CD1c-positive myeloid dendritic cell (primary cell): ENCODE results near the gene FOXS1.
"Not testable (repeated sequence)": the region's sequence is repeated elsewhere in the genome, so short reads cannot be mapped to it uniquely, and the experiment has no call there.

Experiments
- DNase-seq: peaks from one replicate; pipeline ENCODE4 v3.0.0-alpha.2; 2016; ENCODE audit errors: extremely low spot score

FOXS1 gene

DNA sequence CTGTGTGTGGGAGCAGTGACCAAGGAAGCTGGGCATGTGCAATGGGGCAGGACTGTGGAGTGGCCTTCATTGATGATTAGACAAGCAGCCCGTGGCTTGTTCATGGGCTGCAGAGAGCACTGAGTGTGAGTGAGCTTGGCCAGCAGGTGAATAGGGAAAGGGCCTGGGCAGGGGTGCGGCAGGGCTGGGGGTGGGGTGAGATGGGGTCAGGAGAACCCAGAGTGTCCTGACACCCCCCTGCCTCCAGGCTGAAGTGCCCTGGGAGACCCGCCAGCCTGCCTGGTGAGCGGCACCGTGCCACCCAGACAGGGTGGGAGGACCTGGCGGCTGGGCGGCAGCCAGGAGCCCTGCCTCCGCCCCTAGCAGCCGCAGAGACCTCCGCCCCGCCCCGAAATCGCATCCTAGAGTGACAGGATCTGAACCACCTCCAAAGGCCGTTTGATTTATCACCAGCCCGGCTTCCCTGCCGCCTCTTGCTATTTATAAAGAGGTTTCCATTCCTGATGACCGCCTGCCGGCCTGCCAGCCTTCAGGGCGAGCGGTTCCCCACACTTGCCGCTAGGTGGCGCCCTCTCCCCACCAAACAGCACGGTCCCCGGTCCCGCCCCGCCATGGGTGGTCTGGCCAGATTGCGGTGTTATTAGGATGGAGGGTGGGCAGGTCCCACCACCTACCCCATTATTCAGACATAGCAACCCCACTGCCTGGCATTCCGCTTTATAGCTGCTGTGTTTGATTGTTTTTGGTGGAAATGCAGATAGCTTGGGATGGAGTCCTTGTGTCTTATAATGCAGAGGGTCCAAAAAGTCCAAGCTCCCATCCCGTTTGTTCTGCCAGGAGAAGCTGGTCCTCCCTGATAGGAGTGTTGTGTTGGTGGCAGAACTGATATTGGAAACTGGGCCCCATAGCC is 22.7 kb downstream of the FOXS1 start:
- DNase-seq: peak; percentile 80

- DNase-seq: no peak
Measured at GRCh38 chr20:31821427-31821826, 24.0 kb downstream of the FOXS1 start.

- DNase-seq: no peak
Measured at GRCh38 chr20:31820228-31820627, 25.2 kb downstream of the FOXS1 start.

GRCh38 chr20:31819083-31819784 is 26.2 kb downstream of the FOXS1 start, which contains the start of gene MYLK2:
MYLK2 (plus strand) TSS chr20:31819356; CDS start chr20:31819581, 225 bp downstream.
- DNase-seq: no peak

DNA sequence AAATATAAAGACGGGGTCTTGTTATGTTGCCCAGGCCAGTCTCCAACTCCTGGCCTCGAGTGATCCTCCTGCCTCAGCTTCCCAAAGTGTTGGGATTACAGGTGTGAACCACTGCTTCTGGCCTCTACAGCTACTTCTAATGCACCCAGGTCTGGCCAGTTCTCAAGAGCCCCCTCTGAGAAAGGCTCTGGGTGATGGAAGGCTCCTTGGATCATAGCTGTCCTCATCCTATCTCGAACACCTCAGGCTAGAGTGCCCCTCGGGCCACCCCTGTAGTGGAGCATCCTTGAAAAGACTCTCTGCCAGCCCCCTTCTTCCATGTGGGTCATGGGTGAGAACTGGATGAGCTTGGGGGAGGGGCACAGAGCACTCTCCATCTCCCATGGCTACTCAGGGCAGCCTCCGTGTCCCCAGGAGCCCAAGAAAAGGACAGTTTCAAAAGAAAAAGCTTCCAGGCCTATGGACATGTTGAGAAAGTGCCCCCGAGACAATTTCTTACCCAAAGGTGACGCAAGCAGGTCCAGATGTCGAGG is 27.0 kb downstream of the FOXS1 start:
- no peak for DNase-seq

- DNase-seq: no peak
Measured at GRCh38 chr20:31817461-31817860, 27.9 kb downstream of the FOXS1 start.

DNA sequence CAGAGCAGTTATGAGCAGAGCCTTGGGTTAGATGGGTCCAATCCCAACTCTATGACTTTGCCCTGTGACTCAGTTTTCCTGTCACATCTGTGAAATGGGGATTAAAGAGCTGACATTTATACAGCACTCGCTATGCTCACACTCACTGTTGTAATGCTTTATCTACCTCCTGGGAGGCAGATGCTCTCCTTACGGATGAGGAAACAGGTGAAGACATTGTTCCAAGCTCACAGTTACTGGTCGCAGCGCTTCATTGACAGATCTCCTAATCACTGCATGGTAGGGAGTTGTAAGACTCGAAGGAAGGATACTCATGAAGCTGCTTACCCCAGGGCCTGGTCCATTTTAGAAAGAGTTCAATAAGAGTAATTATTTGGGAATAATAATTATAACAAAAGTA is 29.2 kb downstream of the FOXS1 start:
- DNase-seq: no peak

- DNase-seq: no peak
Measured at GRCh38 chr20:31815408-31816188, 29.8 kb downstream of the FOXS1 start.

DNA sequence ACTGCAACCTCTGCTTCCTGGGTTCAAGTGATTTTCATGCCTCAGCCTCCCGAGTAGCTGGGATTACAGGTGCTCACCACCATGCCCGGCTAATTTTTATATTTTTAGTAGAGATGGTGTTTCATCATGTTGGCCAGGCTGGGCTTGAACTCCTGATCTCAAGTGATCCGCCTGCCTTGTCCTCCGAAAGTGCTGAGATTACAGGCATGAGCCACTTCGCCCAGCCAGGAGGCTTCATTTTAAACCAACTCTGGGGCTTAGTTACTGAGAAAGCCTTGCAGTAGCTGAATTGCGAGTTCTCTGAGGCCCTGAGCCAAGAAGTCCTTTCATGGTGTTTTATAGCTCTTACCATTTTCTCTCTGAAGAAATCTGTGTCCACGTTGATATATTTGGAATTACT is 31.3 kb downstream of the FOXS1 start:
- not testable (repeated sequence) for DNase-seq

- DNase-seq: no peak
Measured at GRCh38 chr20:31813611-31814010, 31.8 kb downstream of the FOXS1 start.

GRCh38 chr20:31811796-31812728 is 33.3 kb downstream of the FOXS1 start:
- DNase-seq: no peak

DNA sequence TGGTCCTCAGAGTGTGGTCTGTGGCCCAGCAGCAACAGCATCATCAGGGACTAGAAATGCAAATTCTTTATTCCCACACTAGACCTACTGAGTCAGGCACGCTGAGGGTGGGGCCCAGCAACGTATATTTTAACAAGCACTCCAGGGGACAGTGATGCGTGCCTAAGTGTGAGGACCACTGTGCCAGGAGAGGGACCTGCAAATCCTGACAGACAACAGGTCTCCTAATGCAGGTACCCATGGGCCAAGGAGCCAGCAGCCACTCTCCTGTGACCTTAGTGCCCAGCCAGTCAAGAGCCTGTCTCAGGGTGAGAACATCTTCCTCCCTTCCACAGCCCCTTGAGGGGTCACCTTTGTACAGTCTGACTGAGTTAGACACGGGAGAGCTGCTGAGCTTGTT is 34.2 kb downstream of the FOXS1 start:
- DNase-seq: no peak

DNA sequence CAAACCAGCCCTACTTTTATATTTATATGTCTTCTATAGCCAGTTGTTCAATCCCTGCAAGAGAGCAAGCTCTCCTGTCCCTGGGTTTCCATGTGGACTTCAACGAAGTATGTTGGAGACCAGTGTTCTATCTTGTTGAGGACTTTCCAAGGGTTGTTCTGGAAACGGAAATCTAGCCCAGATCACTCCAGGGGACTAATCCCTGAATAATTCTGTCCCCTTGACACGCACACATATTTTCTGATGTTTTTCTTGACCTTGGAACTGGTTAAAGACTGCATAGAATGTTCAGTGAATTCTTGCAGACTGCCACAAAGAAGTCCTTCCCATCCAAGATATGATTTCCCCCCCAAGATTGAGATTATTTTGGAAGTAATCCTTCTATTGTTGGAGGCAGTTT is 35.7 kb downstream of the FOXS1 start:
- no peak for DNase-seq

- no peak for DNase-seq
Measured at GRCh38 chr20:31808481-31808880, 36.9 kb downstream of the FOXS1 start.

- no peak for DNase-seq
Measured at GRCh38 chr20:31806564-31807355, 38.6 kb downstream of the FOXS1 start.

DNA sequence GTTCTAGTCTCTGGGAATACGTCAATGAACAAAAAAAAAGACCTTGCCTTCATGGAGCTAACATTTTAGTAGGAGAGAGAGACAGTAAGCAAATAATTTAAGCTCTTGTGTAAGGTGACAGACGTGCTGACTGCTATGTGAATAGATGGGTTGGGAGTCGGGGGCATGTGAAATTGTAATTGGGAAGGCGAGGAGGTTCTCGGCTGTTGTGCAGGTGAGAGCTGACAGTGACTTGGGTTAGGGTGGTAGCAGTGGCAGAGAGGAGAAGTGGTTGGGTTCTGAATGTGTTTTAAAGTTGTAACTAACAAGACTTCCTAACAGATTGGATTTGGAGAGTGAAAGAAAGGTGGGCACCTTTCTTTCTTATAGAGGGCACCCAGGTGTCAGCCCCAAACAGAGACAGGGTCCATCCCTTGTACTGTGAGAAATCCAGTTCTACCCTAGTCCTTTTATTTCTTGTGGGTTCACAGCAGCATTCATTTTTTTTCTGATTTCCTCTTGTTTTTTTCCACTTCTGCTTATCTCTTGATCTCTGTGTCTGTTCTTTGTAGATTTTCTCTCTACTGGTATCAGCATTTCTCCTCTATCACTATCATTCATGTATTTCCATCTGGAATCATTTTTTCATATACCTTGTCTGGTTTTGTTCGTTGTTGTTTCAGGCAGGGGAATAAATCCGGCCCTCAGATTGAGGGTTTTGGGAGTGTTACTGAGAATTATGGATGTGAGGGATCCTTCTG is 41.7 kb downstream of the FOXS1 start:
- no peak for DNase-seq

DNA sequence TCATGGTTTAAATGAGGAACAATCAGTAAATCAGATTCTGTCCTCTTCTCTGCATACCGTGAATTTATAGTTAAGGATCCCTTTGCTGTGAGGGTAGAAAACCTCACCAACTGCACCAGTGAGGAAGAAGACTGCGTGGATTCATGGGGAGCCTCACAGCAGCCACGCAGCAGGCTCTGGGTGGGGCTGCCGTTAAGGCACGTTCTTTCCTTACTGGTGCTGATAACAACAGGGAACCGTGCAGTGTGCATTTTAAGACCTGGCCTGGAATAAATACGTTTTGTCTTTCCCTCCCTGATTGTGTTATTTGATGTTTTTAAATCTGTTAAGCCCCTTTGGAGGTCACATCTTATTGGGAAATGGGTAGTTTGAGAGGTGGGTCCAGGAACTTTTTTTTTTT is 43.9 kb downstream of the FOXS1 start:
- no peak for DNase-seq

DNA sequence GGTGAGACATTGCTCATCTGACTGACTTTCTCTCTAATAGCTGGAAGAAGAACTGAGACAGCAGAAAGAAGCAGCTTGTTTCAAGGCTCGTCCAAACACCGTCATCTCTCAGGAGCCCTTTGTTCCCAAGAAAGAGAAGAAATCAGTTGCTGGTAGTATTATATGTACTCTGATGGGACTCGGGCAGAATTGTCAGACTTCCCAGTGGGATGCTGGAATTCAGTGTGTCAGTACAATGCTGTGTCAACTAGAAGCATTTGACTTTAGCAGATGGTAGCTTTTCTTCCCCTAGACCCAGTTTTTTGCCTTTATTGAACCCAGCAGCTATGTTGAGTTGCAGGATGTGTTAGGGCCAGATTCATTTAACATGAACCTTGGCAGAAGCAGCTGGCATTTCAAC is 48.0 kb downstream of the FOXS1 start:
- DNase-seq: no peak
